HepG2 (cell line): Measurements from ENCODE around the gene PLK3. TPM values are rescaled to one million over a fixed set of nuclear protein-coding genes. Genes with fewer than 3 reads are reported as not detected.

ENCODE experiments used
- CAMTA2 ChIP-seq: sonication (generic); formaldehyde crosslinking; IDR thresholded peaks from 2 replicates; pipeline ENCODE4 v1.4.0; 2020; ENCODE audit warnings: mild to moderate bottlenecking, missing genetic modification reagents, borderline replicate concordance
- GATA4 ChIP-seq: sonication (generic); IDR thresholded peaks from 2 replicates; pipeline ENCODE4 v1.6.1; 2016; ENCODE audit warnings: antibody characterized with exemption, low read depth, borderline replicate concordance
- GTF2F1 ChIP-seq: fragments of 150-350 bp; IDR thresholded peaks from 2 replicates; pipeline ENCODE4 v1.6.1; 2014; ENCODE audit warnings: low read length
- HMGXB4 ChIP-seq, 2 experiments: sonication (generic) in 1 of 2; formaldehyde crosslinking in 1 of 2; IDR thresholded peaks; 2 replicates each; pipeline versions ENCODE4 v1.4.0 to v1.6.1; 2018 to 2020; ENCODE audit warnings: missing genetic modification reagents in 2 of 2, borderline replicate concordance in 1 of 2, low read depth in 1 of 2, mild to moderate bottlenecking in 1 of 2, missing biosample characterization in 1 of 2
- IKZF1 ChIP-seq: fragments of 450-650 bp; IDR thresholded peaks from 2 replicates; pipeline ENCODE4 v1.7.1; 2016
- KDM5B ChIP-seq: sonication (generic); formaldehyde crosslinking; IDR thresholded peaks from 2 replicates; pipeline ENCODE4 v1.4.0; 2020; ENCODE audit warnings: missing genetic modification reagents, mild to moderate bottlenecking, borderline replicate concordance
- MAFF ChIP-seq: IDR thresholded peaks from 2 replicates; pipeline ENCODE4 v1.6.1; 2011; ENCODE audit warnings: low read depth, low read length, improper control_type of control experiment
- RBFOX2 ChIP-seq: fragments of 200-400 bp; formaldehyde crosslinking; IDR thresholded peaks from 2 replicates; pipeline ENCODE4 v1.6.1; 2017; ENCODE audit warnings: low read depth, mild to moderate bottlenecking, low read length
- SRSF1 ChIP-seq: fragments of 200-400 bp; formaldehyde crosslinking; optimal IDR thresholded peaks from 2 replicates; pipeline ENCODE3; 2017; ENCODE audit warnings: mild to moderate bottlenecking, low read depth, low read length, moderate library complexity
- ZBTB40 ChIP-seq, 2 experiments: fragments of 450-650 bp in 1 of 2; sonication (generic) in 1 of 2; formaldehyde crosslinking in 1 of 2; IDR thresholded peaks; 2 replicates each; pipeline versions ENCODE4 v1.6.1 to v1.8.0; 2016 to 2022; ENCODE audit warnings: antibody characterized with exemption in 1 of 2, mild to moderate bottlenecking in 1 of 2, missing genetic modification reagents in 1 of 2
- ZFP90 ChIP-seq: sonication (generic); formaldehyde crosslinking; IDR thresholded peaks from 2 replicates; pipeline ENCODE4 v1.8.0; 2022; ENCODE audit warnings: missing genetic modification reagents, mild to moderate bottlenecking, inconsistent platforms, borderline replicate concordance
- ZNF234 ChIP-seq: sonication (generic); formaldehyde crosslinking; conservative IDR thresholded peaks from 2 replicates; pipeline ENCODE4 v1.5.1; 2020; ENCODE audit warnings: mild to moderate bottlenecking, missing genetic modification reagents
- ZNF256 ChIP-seq: sonication (generic); formaldehyde crosslinking; conservative IDR thresholded peaks from 2 replicates; pipeline ENCODE4 v1.4.0; 2020; ENCODE audit warnings: missing genetic modification reagents
- ZNF788 ChIP-seq: sonication (generic); formaldehyde crosslinking; IDR thresholded peaks from 2 replicates; pipeline ENCODE4 v1.5.0; 2020; ENCODE audit warnings: mild to moderate bottlenecking, missing genetic modification reagents, borderline replicate concordance
- polyA plus RNA-seq, 8 experiments: library from polyadenylated mRNA; depleted of rRNA in 3 of 8; stranded (reverse) in 7 of 8; unstranded in 1 of 8; fragments of >200 nt; fragmentation: Illumina TruSeq in 4 of 8; extraction: Trizol in 4 of 8; gene quantifications; 2 replicates each; pipeline versions ENCODE4 v1.2.1 to v1.2.3, GENCODE V29; 2011 to 2016; ENCODE audit warnings: low read depth in 4 of 8, missing spikeins in 1 of 8, mixed read lengths in 1 of 8; ENCODE audit not compliant: insufficient read depth in 1 of 8
- total RNA-seq, 5 experiments: library from RNA; depleted of rRNA; stranded (reverse); fragments of >200 nt; fragmentation: Illumina TruSeq; extraction: Trizol; gene quantifications; 2 replicates each; pipeline ENCODE4 v1.2.3, GENCODE V29; 2016; ENCODE audit warnings: low read depth in 1 of 5
- TF ChIP-seq, protein P1 (sequence below): sonication (generic); formaldehyde crosslinking; IDR thresholded peaks from 2 replicates; pipeline ENCODE4 v1.5.0; 2020; ENCODE audit warnings: missing genetic modification reagents, mild to moderate bottlenecking, borderline replicate concordance

Gene PLK3
- total and polyA plus RNA-seq, 2 of the 13 experiments (the other 11 are each of a cell fraction or from before 2014, with no cell fraction given), result 9.8 to 16.9 TPM

- TF ChIP-seq ZBTB40 (IDR thresholded peaks at IDR 0.05) (no peak), ZBTB40 (CRISPR knock-in tag; IDR thresholded peaks at IDR 0.05) (peak; percentile 30; the same call in 1 of the 2 replicates), MAFF (no peak), KDM5B (CRISPR knock-in tag) (peak; percentile 73), GTF2F1 (no peak), ZFP90 (CRISPR knock-in tag) (0 out of 2 replicates have a peak, but pooled peaks have one; percentile 1), ZNF234 (CRISPR knock-in tag) (no peak; the same call in 1 of the 2 replicates), IKZF1 (no peak), CAMTA2 (CRISPR knock-in tag) (no peak), HMGXB4 (CRISPR knock-in tag; IDR thresholded peaks at IDR 0.05; ENCODE audit: borderline replicate concordance in 1 of 2, low read depth in 1 of 2) (peak; percentile 59 to 83; a peak in 3 of 4 replicates), ZNF256 (CRISPR knock-in tag) (no peak), ZNF788 (CRISPR knock-in tag) (peak; percentile 63; the same call in 1 of the 2 replicates), GATA4 (no peak), RBFOX2 (peak; percentile 43; the same call in 1 of the 2 replicates), SRSF1 (peak; percentile 75)
- TF ChIP-seq, protein P1, sequence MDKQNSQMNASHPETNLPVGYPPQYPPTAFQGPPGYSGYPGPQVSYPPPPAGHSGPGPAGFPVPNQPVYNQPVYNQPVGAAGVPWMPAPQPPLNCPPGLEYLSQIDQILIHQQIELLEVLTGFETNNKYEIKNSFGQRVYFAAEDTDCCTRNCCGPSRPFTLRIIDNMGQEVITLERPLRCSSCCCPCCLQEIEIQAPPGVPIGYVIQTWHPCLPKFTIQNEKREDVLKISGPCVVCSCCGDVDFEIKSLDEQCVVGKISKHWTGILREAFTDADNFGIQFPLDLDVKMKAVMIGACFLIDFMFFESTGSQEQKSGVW (CRISPR knock-in tag), result no peak
These were observed 27.2 kb downstream of the PLK3 start (continued) for GRCh38 chr1:44827197-44828002.
